GM18873 (cell line): ENCODE results near the gene FOXF2.

Experiments used
- ATAC-seq: cut with Tn5 transposase; IDR thresholded peaks from one replicate; pipeline ENCODE4 v1.9.1; 2021; ENCODE audit warnings: mild to moderate bottlenecking, moderate library complexity, moderate number of reproducible peaks; ENCODE audit not compliant: unreplicated experiment, low FRiP score

The FOXF2 gene

GRCh38 chr6:1405221-1405620, 15.8 kb downstream of the FOXF2 start:
- ATAC-seq, result no peak

GRCh38 chr6:1406306-1407072, 17.1 kb downstream of the FOXF2 start:
- ATAC-seq, result no peak

GRCh38 chr6:1407499-1407990, 18.2 kb downstream of the FOXF2 start:
- no peak for ATAC-seq

GRCh38 chr6:1409774-1410465, 20.5 kb downstream of the FOXF2 start:
- no peak for ATAC-seq

GRCh38 chr6:1412901-1413300, 23.5 kb downstream of the FOXF2 start:
- ATAC-seq, result no peak

GRCh38 chr6:1415416-1416063, 26.2 kb downstream of the FOXF2 start:
- ATAC-seq, result no peak

GRCh38 chr6:1416191-1416760, 26.9 kb downstream of the FOXF2 start:
- no peak for ATAC-seq

GRCh38 chr6:1416820-1417219, 27.4 kb downstream of the FOXF2 start:
- no peak for ATAC-seq

- ATAC-seq, result no peak
Measured at GRCh38 chr6:1417718-1418117, 28.3 kb downstream of the FOXF2 start.

GRCh38 chr6:1418471-1419191, 29.3 kb downstream of the FOXF2 start:
- no peak for ATAC-seq

GRCh38 chr6:1420382-1420781, 31.0 kb downstream of the FOXF2 start:
- ATAC-seq, result no peak

- ATAC-seq, result no peak
Measured at GRCh38 chr6:1422290-1422689, 32.9 kb downstream of the FOXF2 start.

GRCh38 chr6:1423578-1423977, 34.2 kb downstream of the FOXF2 start:
- ATAC-seq, result no peak

- no peak for ATAC-seq
Measured at GRCh38 chr6:1424306-1424927, 35.0 kb downstream of the FOXF2 start.

GRCh38 chr6:1426416-1426815, 37.0 kb downstream of the FOXF2 start:
- no peak for ATAC-seq

- no peak for ATAC-seq
Measured at GRCh38 chr6:1435806-1436205, 46.4 kb downstream of the FOXF2 start.

GRCh38 chr6:1436334-1437306, 47.2 kb downstream of the FOXF2 start:
- no peak for ATAC-seq

- ATAC-seq, result no peak
Measured at GRCh38 chr6:1437553-1438406, 48.4 kb downstream of the FOXF2 start.
